Tibial artery (tissue), 4 donors: ENCODE measurements around the gene SCAP.

Experiments
- DNase-seq, 2 donors: peaks; one replicate each; pipeline ENCODE4 v3.0.0-alpha.2; 2019
- H3K27ac ChIP-seq, 2 donors: fragments of 200-600 bp; sonication (generic) in 1 of 2; 1 replicate in 1 of 2; 2 replicates in 1 of 2; pipeline ENCODE4 v1.5.1; 2018 to 2019; ENCODE audit warnings: mild to moderate bottlenecking in 1 of 2
- H3K27me3 ChIP-seq, 2 donors: fragments of 200-600 bp; sonication (generic) in 1 of 2; one replicate each; pipeline versions ENCODE4 v1.5.1 to v1.6.0; 2016 to 2019
- H3K36me3 ChIP-seq, 3 donors: fragments of 200-600 bp; sonication (generic) in 2 of 3; one replicate each; pipeline ENCODE4 v1.5.1; 2016 to 2019; ENCODE audit warnings: mild to moderate bottlenecking in 2 of 3
- H3K4me1 ChIP-seq, 4 donors: fragments of 200-600 bp; sonication (generic) in 2 of 4; 1 replicate in 3 of 4; 2 replicates in 1 of 4; pipeline ENCODE4 v1.5.1; 2016 to 2019
- H3K4me3 ChIP-seq, 2 donors: fragments of 200-600 bp; sonication (generic) in 1 of 2; 1 replicate in 1 of 2; 2 replicates in 1 of 2; pipeline ENCODE4 v1.5.1; 2018 to 2019; ENCODE audit warnings: mild to moderate bottlenecking in 2 of 2
- H3K9me3 ChIP-seq, 3 donors: fragments of 200-600 bp; sonication (generic) in 1 of 3; one replicate each; pipeline ENCODE4 v1.5.1; 2016 to 2019
- CTCF ChIP-seq, 2 experiments: fragments of 200-600 bp in 1 of 2; fragments of 450-650 bp in 1 of 2; IDR thresholded peaks; one replicate each; pipeline ENCODE4 v1.5.1; 2017 to 2019; ENCODE audit warnings: antibody characterized with exemption in 2 of 2, mild to moderate bottlenecking in 1 of 2, moderate library complexity in 1 of 2
- intact Hi-C: fragments of 100-400 bp; cut with DNase I; formaldehyde crosslinking; loops from one replicate; pipeline ENCODE4 v1.15.0; 2023; ENCODE audit warnings: low total_unique reads

Gene SCAP

GRCh38 chr3:47436180-47436579 lies 39.6 kb downstream of the SCAP start:
- Histone ChIP-seq H3K27ac (no peak overlapping the region), H3K9me3 (no peaks in the 10 kb centered on the region), H3K36me3 (peaks cover 43 to 78% (median 56%) of the 10 kb centered on the region in 3 donors), H3K27me3 (no peaks in the 10 kb centered on the region), H3K4me1 (no peaks in the 10 kb centered on the region), H3K4me3 (no peak overlapping the region)
- no peak for TF ChIP-seq CTCF (IDR thresholded peaks at IDR 0.05)
- intact Hi-C loops: no loop called here
- DNase-seq: no peak

- H3K9me3 ChIP-seq: no peaks in the 10 kb centered on the region
- peak in 1 of 2 donors; percentile 23 for DNase-seq
- intact Hi-C loops: no loop called here
- peaks cover 32 to 78% (median 54%) of the 10 kb centered on the region in 3 donors for H3K36me3 ChIP-seq
- no peak overlapping the region for H3K4me3 ChIP-seq
- H3K27me3 ChIP-seq: no peaks in the 10 kb centered on the region
- no peak overlapping the region for H3K27ac ChIP-seq
- TF ChIP-seq CTCF (IDR thresholded peaks at IDR 0.05): no peak
- no peaks in the 10 kb centered on the region for H3K4me1 ChIP-seq
Measured at GRCh38 chr3:47434849-47435248, 40.9 kb downstream of the SCAP start.

GRCh38 chr3:47433796-47434195 lies 41.9 kb downstream of the SCAP start:
- Histone ChIP-seq H3K27ac (no peak overlapping the region), H3K4me3 (no peak overlapping the region), H3K4me1 (no peaks in the 10 kb centered on the region), H3K36me3 (peaks cover 26 to 73% (median 43%) of the 10 kb centered on the region in 3 donors), H3K27me3 (no peaks in the 10 kb centered on the region), H3K9me3 (no peaks in the 10 kb centered on the region)
- no peak for TF ChIP-seq CTCF (IDR thresholded peaks at IDR 0.05)
- intact Hi-C loops: no loop called here
- peak in 1 of 2 donors; percentile 17 for DNase-seq

GRCh38 chr3:47432673-47433072 lies 43.1 kb downstream of the SCAP start:
- TF ChIP-seq CTCF (IDR thresholded peaks at IDR 0.05): no peak
- intact Hi-C loops: no loop called here
- Histone ChIP-seq H3K4me1 (no peaks in the 10 kb centered on the region), H3K9me3 (no peaks in the 10 kb centered on the region), H3K27ac (no peak overlapping the region), H3K36me3 (peaks cover 26 to 72% (median 45%) of the 10 kb centered on the region in 3 donors), H3K27me3 (no peaks in the 10 kb centered on the region), H3K4me3 (no peak overlapping the region)
- DNase-seq: peak in 1 of 2 donors; percentile 13

GRCh38 chr3:47431225-47431624 lies 44.5 kb downstream of the SCAP start:
- no peak overlapping the region for H3K4me3 ChIP-seq
- H3K27ac ChIP-seq: no peak overlapping the region
- no peak for DNase-seq
- H3K36me3 ChIP-seq: peaks cover 34 to 83% (median 45%) of the 10 kb centered on the region in 3 donors
- no peak for TF ChIP-seq CTCF (IDR thresholded peaks at IDR 0.05)
- H3K4me1 ChIP-seq: no peaks in the 10 kb centered on the region
- intact Hi-C loops: no loop called here
- no peaks in the 10 kb centered on the region for H3K9me3 ChIP-seq
- no peaks in the 10 kb centered on the region for H3K27me3 ChIP-seq

GRCh38 chr3:47430606-47431005 lies 45.1 kb downstream of the SCAP start:
- Histone ChIP-seq H3K27me3 (no peaks in the 10 kb centered on the region), H3K9me3 (no peaks in the 10 kb centered on the region), H3K27ac (no peak overlapping the region), H3K4me1 (no peaks in the 10 kb centered on the region), H3K36me3 (peaks cover 39 to 89% (median 50%) of the 10 kb centered on the region in 3 donors), H3K4me3 (no peak overlapping the region)
- intact Hi-C loops: no loop called here
- TF ChIP-seq CTCF (IDR thresholded peaks at IDR 0.05): no peak
- DNase-seq: peak in 1 of 2 donors; percentile 42
